Transverse colon (tissue), 4 donors: Measurements from ENCODE around the gene ZC3H7A.

Source experiments
- CTCF ChIP-seq, 5 experiments: fragments of 200-600 bp in 3 of 5; fragments of 450-650 bp in 2 of 5; sonication (generic) in 3 of 5; IDR thresholded peaks; 1 replicate in 2 of 5; 2 replicates in 3 of 5; pipeline ENCODE4 v1.5.1; 2016 to 2017; ENCODE audit warnings: antibody characterized with exemption in 5 of 5, inconsistent platforms in 3 of 5, mild to moderate bottlenecking in 2 of 5, moderate library complexity in 1 of 5
- POLR2A ChIP-seq: fragments of 450-650 bp; IDR thresholded peaks from one replicate; pipeline ENCODE4 v1.6.1; 2016; ENCODE audit warnings: antibody characterized with exemption, mild to moderate bottlenecking, moderate library complexity
- POLR2AphosphoS5 ChIP-seq, 3 donors: sonication (generic); formaldehyde crosslinking; IDR thresholded peaks; one replicate each; pipeline ENCODE4 v1.6.1; 2016; ENCODE audit warnings: antibody characterized with exemption in 3 of 3

DNA sequence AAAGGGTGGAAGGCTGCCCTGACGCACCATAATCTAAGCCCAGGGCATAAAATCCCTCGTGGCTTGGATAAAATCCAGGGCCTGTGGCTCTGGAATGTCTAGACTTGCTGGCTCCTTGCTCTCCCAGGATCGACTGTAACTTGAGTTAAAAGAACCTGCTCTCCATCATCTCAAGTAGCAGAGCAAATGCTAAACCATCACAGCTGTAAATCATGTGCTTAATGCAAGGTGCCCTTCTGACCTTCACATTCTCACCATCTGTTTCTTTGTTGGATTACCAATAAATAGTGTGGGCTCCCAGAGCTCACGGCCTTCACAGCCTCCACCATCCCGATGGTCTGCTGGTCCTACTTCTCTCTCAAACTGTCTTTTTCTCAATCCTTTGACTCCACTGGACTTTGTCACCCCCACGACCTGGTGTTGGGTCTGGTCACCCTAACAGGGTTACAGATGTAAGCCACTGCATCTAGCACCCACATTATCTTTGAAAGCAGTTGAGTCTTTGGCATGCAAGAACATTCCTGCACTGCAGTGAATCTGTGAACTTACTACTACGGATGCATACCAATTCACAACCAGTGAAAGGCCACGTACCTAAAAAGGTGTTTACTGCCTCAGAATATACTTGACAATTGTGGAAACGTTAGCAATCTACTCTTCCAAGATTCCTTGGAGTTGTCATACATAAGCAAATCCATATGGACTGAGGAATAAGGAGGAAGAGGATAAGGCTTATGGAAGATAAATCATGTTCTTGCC, 39.0 kb upstream of the ZC3H7A start:
- TF ChIP-seq CTCF (IDR thresholded peaks at IDR 0.05) (no peak), POLR2AphosphoS5 (IDR thresholded peaks at IDR 0.05) (no peak), POLR2A (no peak)
